Activated gamma-delta T cell treated with Interleukin-2 at 50 U/mL for 16 hours (primary cell): ENCODE data around the gene CYB5A.

Source experiments
- DNase-seq: peaks from one replicate; pipeline ENCODE4 v3.0.0-alpha.2; 2020

Gene CYB5A

DNA sequence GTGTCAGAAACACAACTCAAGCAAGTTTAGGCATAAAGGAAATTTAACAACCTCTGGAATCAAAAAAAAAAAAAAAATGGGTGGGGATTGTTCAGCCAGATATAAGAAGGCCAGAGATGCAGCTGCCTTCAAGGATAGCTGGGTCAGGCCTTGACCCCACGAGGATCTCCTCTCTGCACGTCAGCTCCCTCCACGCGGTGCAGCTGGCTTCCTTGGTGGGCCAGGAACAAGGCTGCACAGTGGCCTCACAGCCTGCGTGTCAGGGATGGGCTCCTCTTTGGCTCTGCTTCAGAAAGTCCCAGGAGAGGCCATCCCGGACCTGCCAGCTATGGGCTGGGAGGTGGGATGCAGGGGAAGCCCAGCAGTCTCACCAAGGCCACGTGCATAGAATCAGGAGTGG is 88.0 kb downstream of the CYB5A start:
- no peak for DNase-seq
